NCI-H2196 treated with DMSO at 0.1 percent for 48 hours (cell line): ENCODE results near the gene SMIM7.

Experiments used
- DNase-seq: peaks from one replicate; lab custom pipeline; 2025; ENCODE audit not compliant: unreplicated experiment; lab: John Stamatoyannopoulos, UW

SMIM7 gene

GRCh38 chr19:16598848-16599247 is 61.1 kb downstream of the SMIM7 start:
- DNase-seq, result no peak

- DNase-seq, result no peak
Observed at GRCh38 chr19:16596399-16596798, 63.5 kb downstream of the SMIM7 start.
